Measurements from ENCODE around the gene GFRAL. TPM values are rescaled to one million over a fixed set of nuclear protein-coding genes. Genes with fewer than 3 reads are reported as not detected.

The GFRAL gene
- total RNA-seq (2021; fragmentation: NEBNext Ultra II Directional; extraction: Animal tissue kit (Norgen Biotek cat#: 25700)): not detected
- long read RNA-seq: 0 reads

DNA sequence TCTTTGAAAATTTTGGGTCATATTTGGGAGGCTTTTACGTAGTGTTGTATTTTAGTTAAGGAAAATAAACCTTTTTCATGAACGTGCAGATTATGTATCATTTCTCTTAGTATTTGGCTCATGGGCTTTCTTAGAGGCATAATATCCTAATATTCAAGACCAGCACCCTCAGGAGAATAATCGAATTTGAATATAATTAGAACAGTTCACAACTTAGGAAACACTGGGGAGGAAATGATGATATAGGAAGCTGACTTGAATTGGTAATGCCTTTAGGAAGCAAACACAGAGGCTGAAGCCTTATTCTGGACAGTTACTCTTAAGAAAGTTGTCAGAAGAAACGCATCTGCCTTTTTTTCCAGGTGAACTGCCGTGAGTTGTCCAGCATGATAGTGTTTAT is at the start of gene GFRAL:
TSS of gene GFRAL (plus strand) at position 301 of the 400 bp plus-strand sequence. CDS start at position 387, 86 bp downstream.
- Mint-ChIP-seq H3K36me3 (ENCODE audit: low read depth) (no peaks in the 10 kb centered on the region; the same call in 1 of the 2 replicates), H3K9me3 (peaks cover 5% of the 10 kb centered on the region; the same call in 1 of the 2 replicates), H3K27ac (no peak within 1 kb of the TSS), H3K4me3 (no peak within 1 kb of the TSS), H3K4me1 (ENCODE audit: low read depth) (no peaks in the 10 kb centered on the region), H3K27me3 (ENCODE audit: insufficient read depth) (no peaks in the 10 kb centered on the region)
- DNase-seq: no peak
- TF ChIP-seq, protein P1, sequence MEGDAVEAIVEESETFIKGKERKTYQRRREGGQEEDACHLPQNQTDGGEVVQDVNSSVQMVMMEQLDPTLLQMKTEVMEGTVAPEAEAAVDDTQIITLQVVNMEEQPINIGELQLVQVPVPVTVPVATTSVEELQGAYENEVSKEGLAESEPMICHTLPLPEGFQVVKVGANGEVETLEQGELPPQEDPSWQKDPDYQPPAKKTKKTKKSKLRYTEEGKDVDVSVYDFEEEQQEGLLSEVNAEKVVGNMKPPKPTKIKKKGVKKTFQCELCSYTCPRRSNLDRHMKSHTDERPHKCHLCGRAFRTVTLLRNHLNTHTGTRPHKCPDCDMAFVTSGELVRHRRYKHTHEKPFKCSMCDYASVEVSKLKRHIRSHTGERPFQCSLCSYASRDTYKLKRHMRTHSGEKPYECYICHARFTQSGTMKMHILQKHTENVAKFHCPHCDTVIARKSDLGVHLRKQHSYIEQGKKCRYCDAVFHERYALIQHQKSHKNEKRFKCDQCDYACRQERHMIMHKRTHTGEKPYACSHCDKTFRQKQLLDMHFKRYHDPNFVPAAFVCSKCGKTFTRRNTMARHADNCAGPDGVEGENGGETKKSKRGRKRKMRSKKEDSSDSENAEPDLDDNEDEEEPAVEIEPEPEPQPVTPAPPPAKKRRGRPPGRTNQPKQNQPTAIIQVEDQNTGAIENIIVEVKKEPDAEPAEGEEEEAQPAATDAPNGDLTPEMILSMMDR (IDR thresholded peaks at IDR 0.05): no peak

DNA sequence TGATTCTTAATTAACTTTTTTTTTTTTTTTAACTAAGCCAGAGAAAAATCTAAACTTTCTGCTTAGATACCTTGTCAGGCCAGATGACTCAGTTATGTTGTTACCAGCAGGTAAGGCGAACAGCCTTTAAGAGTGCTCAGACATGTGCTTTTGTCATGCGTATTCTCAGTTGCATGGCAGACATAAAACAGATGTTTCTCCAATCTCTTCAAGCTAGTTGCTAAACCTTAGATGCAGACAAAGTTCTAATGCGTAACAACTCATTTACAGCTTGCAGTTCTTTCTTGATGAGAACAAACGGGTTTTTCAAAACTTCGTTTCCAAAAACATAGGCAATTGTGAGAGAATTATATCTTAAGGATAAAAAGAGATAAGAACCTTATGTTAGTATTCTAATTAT is 49.6 kb upstream of the GFRAL start:
- no peaks in the 10 kb centered on the region for H3K4me1 Mint-ChIP-seq (ENCODE audit: low read depth)
- no peaks in the 10 kb centered on the region for H3K36me3 Mint-ChIP-seq (ENCODE audit: low read depth)
- no peaks in the 10 kb centered on the region for H3K9me3 Mint-ChIP-seq
- TF ChIP-seq, protein P1 (IDR thresholded peaks at IDR 0.05): no peak
- DNase-seq: no peak
- no peak overlapping the region for H3K27ac Mint-ChIP-seq
- H3K27me3 Mint-ChIP-seq (ENCODE audit: insufficient read depth): peaks cover 5% of the 10 kb centered on the region
- no peak overlapping the region for H3K4me3 Mint-ChIP-seq

GRCh38 chr6:55281215-55281614 is 46.1 kb upstream of the GFRAL start:
- Mint-ChIP-seq H3K4me1 (ENCODE audit: low read depth) (no peaks in the 10 kb centered on the region), H3K27ac (no peak overlapping the region), H3K9me3 (no peaks in the 10 kb centered on the region), H3K36me3 (ENCODE audit: low read depth) (no peaks in the 10 kb centered on the region), H3K4me3 (no peak overlapping the region), H3K27me3 (ENCODE audit: insufficient read depth) (peaks cover 4% of the 10 kb centered on the region)
- no peak for DNase-seq
- TF ChIP-seq, protein P1 (IDR thresholded peaks at IDR 0.05): no peak

DNA sequence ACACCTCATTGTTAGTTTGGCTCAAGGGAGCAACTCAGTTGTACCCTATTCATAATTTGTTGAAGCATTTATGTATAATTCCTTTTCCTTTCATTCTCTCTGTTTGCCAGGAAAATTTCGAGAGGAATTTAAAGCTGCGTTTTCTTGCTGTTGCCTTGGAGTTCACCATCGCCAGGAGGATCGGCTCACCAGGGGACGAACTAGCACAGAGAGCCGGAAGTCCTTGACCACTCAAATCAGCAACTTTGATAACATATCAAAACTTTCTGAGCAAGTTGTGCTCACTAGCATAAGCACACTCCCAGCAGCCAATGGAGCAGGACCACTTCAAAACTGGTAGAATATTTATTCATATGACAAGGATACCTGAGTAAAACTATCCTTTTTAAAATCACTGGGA is 45.2 kb upstream of the GFRAL start:
- Mint-ChIP-seq H3K9me3 (no peaks in the 10 kb centered on the region), H3K4me1 (ENCODE audit: low read depth) (no peaks in the 10 kb centered on the region), H3K4me3 (no peak overlapping the region), H3K27ac (no peak overlapping the region), H3K36me3 (ENCODE audit: low read depth) (no peaks in the 10 kb centered on the region), H3K27me3 (ENCODE audit: insufficient read depth) (peaks cover under 1% of the 10 kb centered on the region)
- no peak for DNase-seq
- TF ChIP-seq, protein P1 (IDR thresholded peaks at IDR 0.05): no peak

GRCh38 chr6:55286824-55287223 is 40.4 kb upstream of the GFRAL start:
- Mint-ChIP-seq H3K36me3 (ENCODE audit: low read depth) (no peaks in the 10 kb centered on the region), H3K4me3 (no peak overlapping the region)

More at GRCh38 chr6:55286824-55287223, 40.4 kb upstream of the GFRAL start:
- TF ChIP-seq, protein P1 (IDR thresholded peaks at IDR 0.05): no peak
- no peaks in the 10 kb centered on the region for H3K9me3 Mint-ChIP-seq
- H3K27me3 Mint-ChIP-seq (ENCODE audit: insufficient read depth): no peaks in the 10 kb centered on the region; the same call in none of the 2 replicates
- DNase-seq: no peak
- H3K27ac Mint-ChIP-seq: no peak overlapping the region
- no peaks in the 10 kb centered on the region for H3K4me1 Mint-ChIP-seq (ENCODE audit: low read depth)
